GM12865 (cell line): ENCODE measurements around the gene C3orf33.

Source experiments
- DNase-seq: peaks from one replicate; pipeline ENCODE4 v3.0.0; 2010; ENCODE audit warnings: low read depth
- H3K4me3 ChIP-seq: 2 replicates; pipeline ENCODE4 v1.5.1; 2011; ENCODE audit warnings: mild to moderate bottlenecking, low read depth, low read length, control low read depth
- TF ChIP-seq, protein P1 (sequence below): IDR thresholded peaks from 2 replicates; pipeline ENCODE4 v1.5.1; 2011; ENCODE audit warnings: low read length, control low read depth, low read depth, inconsistent platforms; ENCODE audit not compliant: insufficient read depth; ENCODE audit errors: missing control alignments

Gene C3orf33

DNA sequence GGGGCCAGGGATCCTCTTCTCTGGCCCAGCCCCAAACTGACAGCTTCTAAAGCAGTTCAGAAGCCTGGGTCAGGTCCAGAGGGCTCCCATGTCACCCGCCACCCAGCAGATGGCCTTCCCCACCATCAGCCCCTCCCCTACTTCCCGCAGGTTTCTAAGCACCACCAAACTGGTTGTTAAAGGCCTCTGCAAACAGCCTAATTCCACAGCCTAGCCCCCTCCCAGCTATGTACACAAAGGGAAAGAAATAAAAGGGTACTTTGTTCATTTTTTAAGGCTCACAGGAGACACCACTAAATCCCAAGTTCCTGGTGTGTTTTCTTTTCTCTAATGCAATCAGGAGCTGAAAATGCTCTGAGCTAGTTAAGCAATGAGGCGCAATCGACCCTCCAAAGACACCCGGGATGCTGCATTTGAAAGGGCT is 91.8 kb downstream of the C3orf33 start:
- DNase-seq, result no peak
- TF ChIP-seq, protein P1, sequence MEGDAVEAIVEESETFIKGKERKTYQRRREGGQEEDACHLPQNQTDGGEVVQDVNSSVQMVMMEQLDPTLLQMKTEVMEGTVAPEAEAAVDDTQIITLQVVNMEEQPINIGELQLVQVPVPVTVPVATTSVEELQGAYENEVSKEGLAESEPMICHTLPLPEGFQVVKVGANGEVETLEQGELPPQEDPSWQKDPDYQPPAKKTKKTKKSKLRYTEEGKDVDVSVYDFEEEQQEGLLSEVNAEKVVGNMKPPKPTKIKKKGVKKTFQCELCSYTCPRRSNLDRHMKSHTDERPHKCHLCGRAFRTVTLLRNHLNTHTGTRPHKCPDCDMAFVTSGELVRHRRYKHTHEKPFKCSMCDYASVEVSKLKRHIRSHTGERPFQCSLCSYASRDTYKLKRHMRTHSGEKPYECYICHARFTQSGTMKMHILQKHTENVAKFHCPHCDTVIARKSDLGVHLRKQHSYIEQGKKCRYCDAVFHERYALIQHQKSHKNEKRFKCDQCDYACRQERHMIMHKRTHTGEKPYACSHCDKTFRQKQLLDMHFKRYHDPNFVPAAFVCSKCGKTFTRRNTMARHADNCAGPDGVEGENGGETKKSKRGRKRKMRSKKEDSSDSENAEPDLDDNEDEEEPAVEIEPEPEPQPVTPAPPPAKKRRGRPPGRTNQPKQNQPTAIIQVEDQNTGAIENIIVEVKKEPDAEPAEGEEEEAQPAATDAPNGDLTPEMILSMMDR, result no peak

More for the DNA sequence above, 91.8 kb downstream of the C3orf33 start:
- no peak overlapping the region for H3K4me3 ChIP-seq
